GM18951 (cell line): ENCODE data around the gene PWP2.

Experiments
- POLR2A ChIP-seq: IDR thresholded peaks from 4 replicates; pipeline ENCODE4 v1.6.1; 2011; ENCODE audit warnings: mild to moderate bottlenecking; ENCODE audit not compliant: insufficient read length, insufficient read depth; ENCODE audit errors: extremely low read depth
- in situ Hi-C: fragments of 300-500 bp; cut with MboI; formaldehyde crosslinking; loops from one replicate; pipeline ENCODE4 v1.12.0; 2022; ENCODE audit warnings: low sequenced_read_pairs, mixed read lengths, inconsistent platforms; ENCODE audit not compliant: unreplicated experiment

Gene PWP2

GRCh38 chr21:44071359-44072104 is 35.7 kb upstream of the PWP2 start:
- TF ChIP-seq POLR2A = no peak
- in situ Hi-C loops = no loop called here

- in situ Hi-C loops = no loop called here
- TF ChIP-seq POLR2A = no peak
Measured at GRCh38 chr21:44072111-44072510, 35.1 kb upstream of the PWP2 start.

- TF ChIP-seq POLR2A = no peak
Measured at GRCh38 chr21:44074315-44074958, 32.8 kb upstream of the PWP2 start.

GRCh38 chr21:44076316-44076715 is 30.9 kb upstream of the PWP2 start:
- no peak for TF ChIP-seq POLR2A
- in situ Hi-C loops = no loop called here

More at GRCh38 chr21:44074315-44074958, 32.8 kb upstream of the PWP2 start:
- in situ Hi-C loops = no loop called here

- in situ Hi-C loops = no loop called here
- no peak for TF ChIP-seq POLR2A
Measured at GRCh38 chr21:44078411-44078981, 28.7 kb upstream of the PWP2 start.

- no peak for TF ChIP-seq POLR2A
- in situ Hi-C loops = no loop called here
Measured at GRCh38 chr21:44079446-44079845, 27.8 kb upstream of the PWP2 start.

- no peak for TF ChIP-seq POLR2A
- in situ Hi-C loops = no loop called here
Measured at GRCh38 chr21:44079846-44080245, 27.4 kb upstream of the PWP2 start.

- in situ Hi-C loops = no loop called here
- TF ChIP-seq POLR2A = no peak
Measured at GRCh38 chr21:44082648-44083440, 24.4 kb upstream of the PWP2 start.

GRCh38 chr21:44083631-44084291 is 23.4 kb upstream of the PWP2 start:
- no peak for TF ChIP-seq POLR2A
- in situ Hi-C loops = no loop called here

- no peak for TF ChIP-seq POLR2A
- in situ Hi-C loops = no loop called here
Measured at GRCh38 chr21:44084496-44085241, 22.5 kb upstream of the PWP2 start.

- in situ Hi-C loops = no loop called here
- TF ChIP-seq POLR2A = no peak
Measured at GRCh38 chr21:44085491-44086321, 21.5 kb upstream of the PWP2 start.

GRCh38 chr21:44086636-44087425 is 20.4 kb upstream of the PWP2 start:
- in situ Hi-C loops = no loop called here
- TF ChIP-seq POLR2A = no peak
